CD4-positive, alpha-beta T cell treated with Interleukin-15 for 4 hours (primary cell): ENCODE data around the gene ZC3HAV1.
"Not testable (repeated sequence)": the region's sequence is repeated elsewhere in the genome, so short reads cannot be mapped to it uniquely, and the experiment has no call there.

Experiments
- DNase-seq: peaks from one replicate; pipeline ENCODE4 v3.0.0-alpha.2; 2020; ENCODE audit warnings: low spot score

Gene ZC3HAV1

DNA sequence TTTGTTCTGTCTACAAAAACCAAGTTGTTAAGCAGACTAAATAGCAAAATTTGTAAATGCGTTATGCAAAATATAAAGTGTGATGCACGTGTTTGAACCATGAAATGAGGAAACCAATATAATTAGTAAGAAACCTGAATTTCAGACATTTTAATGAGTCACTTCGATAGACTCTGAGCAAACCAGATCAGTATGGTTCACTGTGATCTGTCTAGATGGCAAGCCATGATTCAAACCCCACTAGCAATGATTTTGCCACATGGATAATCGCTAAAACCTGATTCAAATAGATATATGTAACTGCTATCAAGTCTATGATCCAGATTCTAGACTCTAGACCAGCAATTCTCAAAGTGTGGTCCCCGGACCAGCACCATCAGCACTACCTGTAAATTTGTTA, 24.8 kb downstream of the ZC3HAV1 start:
- DNase-seq: no peak

DNA sequence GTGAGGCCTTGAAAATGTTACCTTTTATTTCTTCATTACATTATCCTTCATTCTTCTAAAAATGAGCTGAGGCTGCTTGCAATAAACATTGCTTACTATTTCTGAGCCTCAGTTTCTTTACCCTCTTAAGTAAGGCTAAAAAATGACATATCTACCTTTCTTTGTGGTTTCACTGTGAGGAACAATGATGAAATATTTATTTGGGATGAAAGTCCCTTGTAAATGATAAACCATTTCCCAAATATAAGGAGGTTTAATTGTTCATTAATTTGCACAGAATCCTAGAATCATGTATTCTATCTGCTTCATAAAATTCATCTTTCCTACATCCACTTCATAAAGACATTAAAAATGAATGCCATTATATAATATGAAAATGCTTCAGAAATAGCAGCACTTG, 27.9 kb downstream of the ZC3HAV1 start:
- no peak for DNase-seq

DNA sequence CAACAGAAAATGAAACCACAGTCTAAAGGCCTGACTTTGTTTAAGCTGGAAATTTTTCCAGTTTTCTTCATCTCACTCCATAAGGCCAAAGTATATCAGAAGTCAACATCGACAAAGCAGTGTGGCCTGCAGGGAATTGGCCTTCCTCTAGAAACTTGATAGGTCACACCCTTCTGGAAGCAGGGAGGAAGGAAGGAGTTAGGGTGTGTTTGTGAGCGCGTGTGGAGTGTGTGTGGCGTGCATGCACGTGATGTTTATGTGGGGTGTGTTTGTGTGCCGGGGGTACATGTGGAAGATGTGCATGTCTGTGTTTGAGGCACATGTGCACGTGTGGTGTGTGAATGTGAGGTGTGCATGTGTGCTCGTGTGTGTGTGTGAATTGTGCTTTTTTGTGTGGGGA, 28.6 kb downstream of the ZC3HAV1 start:
- no peak for DNase-seq

DNA sequence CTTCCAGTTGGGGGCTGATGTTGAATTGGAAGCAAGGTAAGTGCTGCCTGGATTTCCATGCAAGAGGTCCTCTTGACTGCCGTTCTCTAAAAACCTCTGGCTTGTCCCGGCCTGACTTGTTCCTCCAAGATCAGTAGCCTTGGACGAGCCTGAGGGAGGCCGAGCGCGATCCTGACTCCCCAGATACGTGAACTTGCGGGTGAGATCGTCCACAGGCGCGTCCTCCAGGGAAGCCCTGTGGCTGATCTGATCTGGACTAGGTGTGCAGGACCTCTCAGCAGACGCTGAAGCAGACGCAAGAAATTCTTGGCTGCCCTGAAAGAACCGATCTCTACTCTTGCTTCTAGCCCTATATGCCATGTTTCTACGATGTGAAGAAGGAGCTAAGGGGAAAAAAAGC, 29.7 kb downstream of the ZC3HAV1 start:
- no peak for DNase-seq

DNA sequence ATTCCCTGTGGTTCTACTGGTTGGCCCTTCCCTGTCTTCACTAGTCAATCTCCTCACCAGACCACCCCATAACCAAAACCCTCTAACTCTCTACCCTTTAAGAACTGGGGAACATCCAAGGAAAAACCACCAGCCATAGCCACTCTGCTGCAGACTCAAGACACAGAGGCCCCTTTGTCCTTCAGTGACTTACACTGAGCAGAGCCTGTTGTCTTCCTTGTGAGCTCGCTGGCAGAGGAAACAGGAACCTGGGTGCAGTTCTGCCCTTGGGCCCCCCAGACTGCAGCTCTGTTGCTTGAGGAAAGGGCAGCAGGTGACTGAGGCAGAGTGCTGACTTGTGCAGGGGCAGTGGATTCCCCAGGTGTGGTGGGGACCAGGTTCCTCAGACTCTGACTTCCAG, 30.6 kb downstream of the ZC3HAV1 start:
- DNase-seq: no peak

DNA sequence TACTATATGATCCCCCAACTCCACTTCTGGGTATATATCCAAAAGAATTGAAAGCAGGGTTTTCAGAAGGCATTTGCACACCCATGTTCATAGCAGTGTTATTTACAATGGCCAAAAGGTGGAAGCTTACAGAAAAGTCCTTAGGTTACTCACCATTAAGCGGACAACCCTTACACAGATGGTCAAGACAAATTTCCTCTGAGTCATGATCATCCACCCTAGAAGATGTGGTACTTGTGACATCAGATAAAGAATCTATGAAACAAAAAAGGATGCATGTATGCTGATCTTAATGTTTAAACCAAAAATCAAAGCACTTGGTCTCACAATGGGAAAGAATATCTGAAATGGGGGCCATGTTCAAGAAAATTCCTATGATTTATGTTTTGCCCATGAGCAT, 31.1 kb downstream of the ZC3HAV1 start:
- no peak for DNase-seq

DNA sequence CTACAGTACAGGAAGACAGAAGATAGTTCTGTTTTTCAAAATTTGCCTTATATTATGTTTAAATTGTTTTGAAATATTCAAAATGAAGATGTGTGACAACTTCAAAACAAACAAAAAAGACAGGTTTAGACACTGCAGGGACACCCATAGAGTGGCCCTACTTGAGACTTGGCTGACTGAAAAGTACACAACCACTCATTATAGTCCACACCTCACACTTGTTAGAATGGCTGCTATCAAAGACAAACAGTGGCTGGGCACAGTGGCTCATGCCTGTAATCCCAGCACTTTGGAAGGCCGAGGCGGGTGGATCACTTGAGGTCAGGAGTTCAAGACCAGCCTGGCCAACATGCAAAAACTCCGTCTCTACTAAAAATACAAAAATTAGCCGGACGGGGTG, 31.8 kb downstream of the ZC3HAV1 start:
- not testable (repeated sequence) for DNase-seq

DNA sequence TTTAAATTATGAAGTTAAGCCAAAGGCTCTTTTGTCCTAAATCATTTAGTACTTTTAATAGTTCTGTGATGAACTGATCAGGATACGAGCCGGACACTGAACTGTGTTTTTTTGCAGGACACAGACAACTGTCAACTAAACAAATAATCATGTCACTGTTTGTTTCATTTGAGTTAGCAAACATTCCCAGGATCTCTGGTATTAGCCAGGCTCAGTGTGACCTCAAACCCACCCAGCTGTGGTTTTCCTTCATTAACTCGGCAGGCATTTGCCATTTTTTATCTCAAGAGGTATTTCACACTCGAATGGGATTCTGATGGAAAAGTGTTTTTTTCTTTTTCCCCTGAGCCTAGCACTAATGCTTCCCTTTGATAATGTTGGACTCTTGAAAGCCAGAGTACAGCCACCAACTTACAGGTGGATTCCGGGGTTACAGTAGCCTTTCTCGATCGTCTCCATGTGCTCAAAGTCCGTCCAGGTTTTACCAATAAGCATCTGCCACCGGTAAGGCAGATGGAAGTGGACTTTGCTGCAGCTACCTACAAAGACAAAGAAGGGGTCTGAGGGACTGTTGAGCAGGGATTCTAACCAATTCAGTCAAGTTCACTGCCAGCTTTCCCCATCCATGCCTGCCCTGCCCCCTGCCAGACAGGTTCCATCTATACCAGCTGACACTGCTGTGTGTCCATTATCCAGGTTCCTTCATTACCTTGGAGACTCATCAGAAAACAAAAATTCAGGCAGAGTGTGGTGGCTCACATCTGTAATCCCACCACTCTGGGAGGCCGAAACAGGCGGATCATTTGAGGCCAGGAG, 33.4 kb downstream of the ZC3HAV1 start:
- no peak for DNase-seq

DNA sequence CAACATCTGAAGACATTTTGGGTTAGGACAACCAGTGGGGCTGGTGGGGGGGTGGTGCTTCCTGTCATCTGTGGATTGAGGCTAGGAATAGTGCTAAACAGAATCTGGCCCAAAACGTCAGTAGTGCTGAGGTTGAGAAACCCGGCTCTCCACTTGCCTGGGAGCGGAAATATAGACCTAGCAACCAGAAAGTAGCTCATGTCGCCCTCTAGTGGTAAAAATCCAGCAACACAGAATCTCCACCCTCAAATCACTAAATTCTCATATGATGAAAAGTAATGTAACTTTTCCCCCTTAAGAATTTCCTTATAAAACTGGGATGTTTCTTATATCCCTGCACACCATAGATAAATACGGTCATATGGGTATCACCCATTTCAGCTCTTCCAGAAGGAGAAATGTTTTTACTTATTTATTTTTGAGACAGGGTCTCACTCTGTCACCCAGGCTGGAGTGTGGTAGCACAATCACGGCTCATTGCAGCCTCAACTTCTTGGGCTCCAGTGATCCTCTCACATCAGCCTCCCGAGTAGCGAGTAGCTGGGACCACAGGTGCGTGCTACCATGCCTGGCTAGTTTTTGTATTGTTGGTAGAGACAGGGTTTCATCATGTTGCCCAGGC, 34.4 kb downstream of the ZC3HAV1 start:
- DNase-seq: peak; percentile 82

DNA sequence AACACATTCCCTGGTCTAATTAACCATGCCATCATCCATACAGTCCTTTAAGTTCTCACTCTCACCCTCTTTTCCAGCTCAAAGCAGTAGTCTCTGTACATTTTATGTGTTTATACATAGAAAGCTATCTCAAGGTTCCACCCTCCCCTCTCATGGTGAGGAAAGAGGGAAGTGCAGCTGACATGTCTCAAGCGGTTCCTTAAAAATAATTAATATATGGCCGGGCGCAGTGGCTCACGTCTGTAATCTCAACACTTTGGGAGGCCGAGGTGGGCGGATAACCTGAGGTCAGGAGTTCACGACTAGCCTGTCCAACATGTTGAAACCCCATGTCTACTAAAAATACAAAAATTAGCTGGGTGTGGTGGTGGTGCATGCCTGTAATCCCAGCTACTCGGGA, 36.7 kb downstream of the ZC3HAV1 start:
- no peak for DNase-seq

DNA sequence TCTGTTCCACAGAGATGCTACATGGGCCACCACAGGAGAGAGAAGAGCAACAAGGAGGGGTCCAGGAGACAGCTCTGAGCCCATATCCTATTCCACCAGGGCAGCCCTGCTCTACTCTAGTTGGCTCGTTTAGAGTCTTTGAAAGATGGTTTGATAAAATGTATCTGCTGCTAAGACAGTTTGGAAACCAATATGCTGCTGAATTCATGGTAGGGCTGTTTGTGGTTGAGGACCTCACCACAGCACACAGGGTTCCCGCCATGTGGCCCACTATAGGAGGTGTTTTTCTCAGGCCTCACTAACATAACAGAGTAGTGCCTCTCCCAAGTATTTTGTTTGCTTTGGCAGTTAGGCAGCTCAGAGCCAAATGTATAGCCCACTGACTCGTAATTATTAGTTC, 37.8 kb downstream of the ZC3HAV1 start:
- DNase-seq: no peak

DNA sequence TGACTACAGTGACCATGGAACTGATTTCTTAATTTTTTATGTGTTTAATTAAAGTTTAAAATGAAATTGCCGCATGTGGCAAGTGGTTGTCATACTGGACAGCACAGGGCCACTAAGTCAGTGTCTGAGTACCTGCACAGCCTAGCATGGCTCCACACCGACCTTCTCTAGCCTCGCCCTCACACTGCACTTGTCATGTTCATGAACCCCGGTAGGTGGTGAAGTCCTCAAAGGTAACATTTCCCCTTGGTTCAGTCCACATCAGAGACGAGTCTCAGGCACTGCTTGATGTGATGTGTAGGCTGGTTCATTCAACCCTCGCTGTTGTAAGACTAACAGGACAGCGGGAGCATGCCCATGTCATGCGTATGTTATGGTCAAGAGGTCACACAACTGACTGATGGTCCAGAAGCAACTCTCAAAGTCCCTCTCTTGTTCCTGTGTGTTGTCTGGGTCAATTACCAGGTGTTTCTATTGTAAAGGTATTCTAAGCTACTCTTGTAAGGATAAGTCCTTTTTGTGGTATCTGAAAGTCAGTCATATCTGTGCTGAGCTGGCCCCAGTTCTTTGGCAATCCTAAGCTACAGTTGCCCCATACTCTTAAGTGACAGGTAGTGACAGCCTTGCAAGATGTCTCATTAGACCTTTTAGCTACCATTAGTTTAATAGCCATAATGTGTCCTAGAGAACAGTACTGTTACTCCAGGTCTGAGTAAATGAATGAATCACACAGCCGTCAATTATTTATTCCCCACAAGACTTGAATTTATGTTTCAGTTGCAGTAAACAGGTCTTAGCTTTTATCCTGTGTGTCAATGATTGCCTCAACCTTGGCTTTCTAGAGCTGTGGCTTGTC, 40.7 kb downstream of the ZC3HAV1 start:
- no peak for DNase-seq

DNA sequence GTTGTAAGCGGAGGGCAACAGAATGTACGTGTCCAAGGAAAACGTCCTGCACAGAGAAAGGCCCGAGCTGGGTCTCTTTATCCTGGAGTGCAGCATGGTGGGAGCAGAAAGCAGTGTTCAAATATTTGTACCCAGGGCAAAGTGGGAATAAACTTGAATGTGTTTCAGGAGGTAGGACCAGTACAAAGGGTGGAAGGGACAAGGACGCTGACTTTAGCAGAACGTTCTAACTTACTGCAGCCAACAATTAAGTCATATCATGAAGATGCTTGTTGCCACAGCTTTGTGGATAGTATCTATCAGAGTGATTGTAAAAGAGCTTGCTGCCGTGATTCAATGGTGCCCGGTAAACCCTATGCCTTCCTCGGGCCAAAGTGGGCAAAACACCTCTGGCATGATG, 43.2 kb downstream of the ZC3HAV1 start:
- DNase-seq: no peak

DNA sequence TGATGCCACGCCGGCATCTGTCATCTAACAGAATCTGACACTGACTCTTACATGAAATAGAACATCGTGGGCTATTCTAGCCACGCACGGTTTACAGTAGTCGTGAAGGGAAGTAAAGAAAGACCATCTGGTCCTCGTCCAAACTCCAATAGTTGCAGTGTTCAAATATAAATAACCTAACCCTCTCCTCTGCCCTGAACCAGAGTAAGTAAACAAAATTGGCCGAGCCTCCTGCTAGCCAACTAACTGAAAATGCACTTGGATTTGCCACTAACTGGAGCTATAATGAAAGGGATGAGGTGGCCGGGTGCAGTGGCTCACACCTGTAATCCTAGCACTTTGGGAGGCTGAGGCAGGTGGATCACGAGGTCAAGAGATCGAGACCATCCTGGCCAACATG, 44.2 kb downstream of the ZC3HAV1 start:
- DNase-seq: no peak

DNA sequence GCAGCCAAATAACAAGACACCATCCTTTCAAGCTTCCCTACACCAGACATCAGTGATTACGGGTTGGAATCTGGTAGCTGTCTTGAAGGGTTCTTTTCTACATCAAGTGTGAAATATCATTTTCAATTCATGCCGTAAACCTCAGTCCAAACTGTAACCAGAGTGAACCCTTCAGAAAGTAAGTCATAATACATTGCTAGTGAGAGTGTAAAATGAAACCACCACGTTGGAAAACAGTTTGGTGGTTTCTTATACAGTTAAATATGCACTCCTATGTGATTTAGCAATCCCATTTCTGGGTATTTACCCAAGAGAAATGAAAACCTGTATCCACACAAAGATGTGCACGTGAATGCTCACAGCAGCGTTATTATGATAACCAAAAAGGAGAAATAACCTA, 48.1 kb downstream of the ZC3HAV1 start:
- DNase-seq: no peak

DNA sequence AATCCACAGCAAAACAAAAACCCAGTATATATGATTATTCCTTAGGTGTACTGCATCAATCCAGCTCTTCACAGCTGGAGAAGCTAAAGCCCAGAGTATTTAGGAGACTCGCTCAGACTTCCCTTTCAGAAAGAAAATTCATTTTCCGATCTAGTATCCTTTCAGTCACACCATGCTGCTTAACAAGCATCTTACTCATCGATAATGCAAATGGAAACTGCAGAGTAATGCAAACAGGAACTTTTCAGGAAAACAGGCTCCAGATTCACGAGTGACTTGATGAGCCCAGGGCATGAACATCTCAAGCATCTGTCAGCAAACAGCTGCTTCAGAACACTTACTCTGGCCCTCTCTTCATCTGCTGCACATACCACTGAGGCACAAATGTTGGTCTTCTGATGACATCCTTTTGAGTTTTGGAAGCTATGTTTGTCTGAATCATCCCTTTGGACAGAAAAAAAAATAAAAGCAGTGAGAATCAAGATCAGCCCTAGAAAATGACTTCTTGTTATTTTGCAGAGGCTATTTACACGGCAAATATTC, 48.8 kb downstream of the ZC3HAV1 start:
- no peak for DNase-seq

DNA sequence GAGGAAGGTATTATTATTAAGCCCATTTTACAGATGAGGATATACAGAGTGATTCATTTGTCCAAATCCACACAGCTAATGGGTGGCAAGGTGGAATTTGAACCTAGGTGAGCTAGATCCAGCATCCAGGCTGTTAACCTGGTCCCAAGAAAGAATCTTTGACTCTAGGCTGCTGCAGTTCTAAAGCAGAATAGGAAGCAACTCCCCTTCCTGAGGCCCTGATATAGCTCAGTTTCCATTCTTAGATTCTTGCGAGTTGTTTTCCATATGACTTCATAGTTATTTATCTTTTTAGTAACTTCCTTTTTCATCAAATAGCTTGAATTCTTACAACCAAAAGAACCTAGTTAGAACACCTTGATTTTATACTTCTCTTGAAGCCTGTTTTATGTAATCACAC, 49.6 kb downstream of the ZC3HAV1 start:
- DNase-seq: no peak

DNA sequence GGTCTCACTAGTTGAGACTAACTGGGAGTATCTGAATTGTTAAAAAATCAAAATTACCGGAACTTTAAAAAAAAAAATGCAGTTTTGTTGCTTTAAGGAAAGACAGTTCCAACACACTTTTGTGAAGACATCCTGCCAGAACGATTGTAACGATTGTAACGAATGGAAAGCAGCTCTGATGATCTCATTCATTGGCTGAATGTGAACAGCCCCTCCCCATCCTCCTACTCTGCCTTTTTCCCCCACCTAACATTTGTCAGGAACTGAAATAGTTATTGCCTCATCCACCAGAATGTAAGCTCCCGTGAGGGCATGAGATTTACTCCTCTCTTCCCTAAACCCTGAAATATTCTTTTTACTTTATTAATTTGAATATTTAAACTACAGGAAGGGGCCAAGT, 50.6 kb downstream of the ZC3HAV1 start:
- no peak for DNase-seq

DNA sequence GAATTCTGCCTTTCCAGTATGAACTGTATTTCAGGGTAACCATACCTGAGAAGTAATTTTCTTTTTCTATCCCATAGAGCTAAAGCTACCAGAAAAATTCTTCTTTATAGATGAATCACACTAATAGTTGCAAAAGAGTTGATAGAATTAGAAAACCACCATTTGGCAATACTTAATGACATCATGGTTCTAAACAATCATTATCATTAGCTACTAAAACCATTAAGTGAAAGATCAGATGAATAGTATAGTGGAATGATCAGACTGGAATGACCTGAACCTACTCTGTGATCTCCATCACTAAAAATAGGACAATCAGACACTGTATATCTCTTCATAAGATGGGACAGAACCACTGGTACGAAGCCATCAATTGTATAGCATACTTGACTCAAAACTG, 53.8 kb downstream of the ZC3HAV1 start:
- DNase-seq: no peak

DNA sequence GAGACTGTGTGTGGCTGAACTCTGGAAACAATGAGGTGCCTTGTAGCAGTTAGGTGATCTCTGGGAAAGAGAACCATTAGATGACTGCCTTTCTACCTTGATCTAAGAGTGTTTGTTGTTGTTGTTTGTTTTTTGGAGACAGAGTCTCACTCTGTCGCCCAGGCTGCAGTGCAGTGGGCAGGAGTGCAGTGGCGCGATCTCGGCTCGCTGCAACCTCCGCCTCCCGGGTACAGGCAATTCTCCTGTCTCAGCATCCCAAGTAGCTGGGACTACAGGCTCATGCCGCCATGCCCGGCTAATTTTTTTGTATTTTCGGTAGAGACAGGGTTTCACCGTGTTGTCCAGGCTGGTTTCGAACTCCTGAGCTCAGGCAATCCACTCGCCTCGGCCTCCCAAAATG, 54.9 kb downstream of the ZC3HAV1 start:
- not testable (repeated sequence) for DNase-seq

DNA sequence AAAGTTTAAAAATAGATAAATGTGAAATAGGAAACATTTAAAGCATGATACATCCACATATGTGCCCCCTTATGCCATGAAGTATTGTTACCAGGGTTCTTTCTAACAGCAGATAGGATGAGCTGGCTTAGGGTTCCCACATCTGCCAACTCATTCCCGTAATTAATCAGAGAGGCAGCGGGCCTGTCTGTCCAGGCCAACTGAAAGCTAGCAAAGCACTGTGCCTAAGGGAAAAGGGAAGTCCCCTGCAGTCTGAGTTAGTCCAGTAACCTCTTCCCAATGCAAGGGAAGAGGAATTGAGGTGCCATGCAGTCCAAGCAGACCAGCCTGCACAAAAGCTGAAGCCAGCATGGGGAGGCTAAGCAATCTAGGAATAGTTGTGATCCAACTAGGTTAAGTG, 55.4 kb downstream of the ZC3HAV1 start:
- DNase-seq: no peak

DNA sequence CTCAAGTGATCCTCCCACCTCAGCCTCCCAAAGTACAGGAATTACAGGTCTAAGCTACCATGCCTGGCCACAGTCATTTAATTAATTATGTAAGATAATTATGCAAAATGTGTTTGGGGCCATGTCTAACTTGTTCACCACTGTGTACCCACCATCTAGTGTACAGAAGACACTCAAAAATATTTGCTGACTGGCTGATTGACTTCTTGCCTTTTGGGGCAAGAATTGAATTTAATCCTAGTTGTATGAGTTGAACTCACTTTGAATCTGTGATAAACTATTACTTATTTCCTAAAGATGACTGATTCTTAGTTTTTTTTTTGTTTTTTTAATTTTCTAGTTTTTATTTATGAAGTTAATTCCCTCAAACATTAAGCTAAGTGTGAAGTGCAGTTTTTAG, 57.9 kb downstream of the ZC3HAV1 start:
- DNase-seq: no peak

DNA sequence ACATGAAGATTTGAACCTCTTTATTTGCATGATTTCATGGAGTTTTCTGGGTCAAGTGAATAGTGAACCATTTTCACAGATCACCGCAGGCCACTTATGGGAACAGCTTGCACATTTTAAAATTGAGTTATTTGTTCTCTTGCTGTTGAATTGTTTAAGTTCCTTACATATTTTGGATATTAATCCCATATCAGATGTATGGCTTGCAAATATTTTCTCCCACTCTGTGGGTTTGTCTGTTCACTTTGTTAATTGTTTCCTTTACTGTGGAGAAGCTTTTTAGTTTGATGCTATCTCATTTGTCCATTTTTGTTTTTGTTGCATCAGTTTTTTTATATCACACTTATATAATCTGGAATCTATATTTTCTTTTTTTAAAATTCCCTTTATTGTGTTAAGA, 59.6 kb downstream of the ZC3HAV1 start:
- no peak for DNase-seq
